ENCODE results near the gene CELSR3. TPM values are rescaled to one million over a fixed set of nuclear protein-coding genes. Genes with fewer than 3 reads are reported as not detected.

CELSR3 gene
- total RNA-seq, 1 donor from 2014 or later, result 16.0 TPM

DNA sequence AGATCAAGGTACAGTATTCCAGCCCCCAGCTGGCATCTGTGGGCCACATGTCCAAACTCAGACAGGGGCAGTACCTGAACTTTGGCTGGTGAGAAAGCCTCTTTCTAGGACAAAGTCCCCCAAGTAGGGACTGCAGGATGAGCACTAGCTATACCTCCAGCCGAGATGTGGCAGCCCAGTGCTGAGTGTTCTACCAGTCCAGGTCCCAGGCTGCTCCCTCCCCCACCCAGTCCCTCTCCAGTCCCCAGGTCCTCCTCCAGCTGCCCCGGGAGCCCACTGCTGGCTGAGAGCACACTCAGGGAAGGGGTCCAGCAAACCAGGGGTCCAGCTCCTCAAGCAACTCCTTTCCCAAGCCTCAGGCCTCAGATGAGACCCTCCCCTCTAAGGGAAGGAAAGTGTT, 28.9 kb downstream of the CELSR3 start:
- peak overlapping the region; percentile 38 for H3K27ac Mint-ChIP-seq
- intact Hi-C loops (cut with micrococcal nuclease), result loop anchor here (2.0 to 10.0 kb wide), 2 partner anchors 23 to 159 kb away; no protein-coding TSS in a partner anchor
- H3K4me1 Mint-ChIP-seq (ENCODE audit: low read depth), result peaks cover 21% of the 10 kb centered on the region
- peaks cover 40% of the 10 kb centered on the region for H3K36me3 Mint-ChIP-seq (ENCODE audit: low read depth)
- H3K4me3 Mint-ChIP-seq (ENCODE audit: low read depth), result peak overlapping the region; percentile 92
- no peaks in the 10 kb centered on the region for H3K9me3 Mint-ChIP-seq
- no peak for DNase-seq (ENCODE audit: low spot score)
- no peaks in the 10 kb centered on the region for H3K27me3 Mint-ChIP-seq (ENCODE audit: low read depth)

DNA sequence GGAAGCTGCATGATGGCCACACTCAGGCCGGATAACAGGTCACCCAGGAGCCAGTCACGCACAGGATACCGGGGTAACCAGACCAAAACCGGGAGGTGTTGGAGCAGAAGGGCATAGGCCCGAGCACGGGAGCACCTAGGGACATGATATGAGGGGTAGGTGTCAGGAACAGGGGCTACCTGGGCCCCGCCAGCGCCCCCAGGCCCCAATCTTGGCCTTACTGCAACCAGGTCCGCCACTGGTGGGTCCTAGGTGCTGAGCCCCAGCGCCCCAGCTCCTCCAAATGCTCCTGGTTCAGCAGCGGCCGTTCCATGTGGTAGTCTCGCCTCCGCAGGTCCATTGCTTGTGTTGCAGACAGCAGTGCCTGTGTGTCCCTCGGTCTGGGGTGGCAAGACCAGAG, 29.4 kb downstream of the CELSR3 start:
- Mint-ChIP-seq H3K4me3 (ENCODE audit: low read depth) (peak overlapping the region; percentile 92), H3K9me3 (no peaks in the 10 kb centered on the region), H3K36me3 (ENCODE audit: low read depth) (peaks cover 44% of the 10 kb centered on the region), H3K4me1 (ENCODE audit: low read depth) (peaks cover 21% of the 10 kb centered on the region), H3K27ac (peak overlapping the region; percentile 38), H3K27me3 (ENCODE audit: low read depth) (no peaks in the 10 kb centered on the region)
- DNase-seq (ENCODE audit: low spot score), result no peak
- intact Hi-C loops (cut with micrococcal nuclease), result loop anchor here (10.0 kb wide), 1 partner anchor 158 kb away; no protein-coding TSS in a partner anchor

DNA sequence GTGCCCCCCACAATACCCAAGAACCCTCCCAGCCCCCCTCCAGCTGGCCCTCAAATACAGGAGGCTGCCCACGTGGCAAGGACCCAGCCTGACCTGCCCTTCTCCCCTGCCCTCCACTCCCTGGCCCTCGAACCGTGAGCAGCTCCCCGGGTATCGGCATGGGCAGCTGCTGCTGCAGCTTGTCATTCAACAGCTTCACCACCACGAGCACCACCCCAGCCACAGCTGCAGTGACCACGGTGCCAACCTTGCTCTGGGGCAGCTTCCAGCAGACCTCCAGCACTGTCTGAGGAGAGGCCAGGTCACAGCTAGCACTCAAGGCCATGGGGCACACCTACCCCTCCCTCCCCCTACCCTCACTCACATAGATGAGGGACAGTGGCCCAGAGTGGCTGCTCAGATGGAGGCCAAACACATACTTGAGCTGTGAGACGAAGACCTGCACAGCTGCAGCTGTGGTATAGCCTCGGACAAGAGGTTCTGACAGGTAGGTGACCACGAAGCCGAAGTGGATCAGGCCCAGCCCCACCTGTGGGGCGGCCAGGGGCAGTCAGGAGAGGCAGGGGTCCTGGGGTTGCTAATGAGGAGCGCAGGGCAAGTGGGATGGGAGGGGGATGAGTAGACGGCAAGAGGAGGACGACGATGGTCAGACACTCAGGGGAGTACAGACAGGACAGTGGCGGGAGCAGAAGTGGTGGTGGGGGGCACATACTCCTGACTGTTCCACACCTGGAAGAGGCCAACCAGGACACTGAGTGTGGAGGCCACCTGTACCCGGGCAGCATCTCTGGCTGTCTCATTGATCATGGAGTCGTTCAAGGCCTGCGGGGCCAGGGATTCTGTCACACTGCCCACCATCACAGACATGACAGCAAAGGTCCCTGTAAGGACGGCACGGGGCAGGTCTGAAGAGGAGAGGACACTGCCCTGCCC, 30.9 kb downstream of the CELSR3 start:
- DNase-seq (ENCODE audit: low spot score), result no peak
- H3K4me3 Mint-ChIP-seq (ENCODE audit: low read depth), result no peak overlapping the region
- H3K27ac Mint-ChIP-seq, result no peak overlapping the region
- H3K4me1 Mint-ChIP-seq (ENCODE audit: low read depth), result peaks cover 17% of the 10 kb centered on the region
- intact Hi-C loops (cut with micrococcal nuclease), result loop anchor here (10.0 kb wide), 1 partner anchor 157 kb away; no protein-coding TSS in a partner anchor
- no peaks in the 10 kb centered on the region for H3K27me3 Mint-ChIP-seq (ENCODE audit: low read depth)
- H3K9me3 Mint-ChIP-seq, result no peaks in the 10 kb centered on the region
- H3K36me3 Mint-ChIP-seq (ENCODE audit: low read depth), result peaks cover 56% of the 10 kb centered on the region

DNA sequence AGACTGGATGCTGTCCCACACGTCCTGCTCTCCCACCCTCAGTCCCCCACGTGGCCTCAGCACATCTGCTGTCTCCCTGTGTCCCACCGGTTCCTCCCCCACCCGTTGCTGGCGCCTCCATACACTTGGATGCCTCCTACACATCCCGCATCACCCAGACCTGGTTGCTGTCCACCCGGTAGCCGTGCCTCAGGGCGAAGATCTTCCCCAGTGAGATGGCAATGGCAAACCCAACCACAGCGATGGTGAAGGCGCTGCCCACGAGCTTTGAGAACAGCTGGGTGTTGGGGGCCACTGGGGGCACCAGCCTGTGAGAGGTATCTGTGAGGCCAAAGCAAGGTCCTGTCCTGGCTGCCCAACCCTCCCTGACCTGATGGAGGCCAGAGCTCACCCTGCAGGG, 31.9 kb downstream of the CELSR3 start:
- Mint-ChIP-seq H3K4me1 (ENCODE audit: low read depth) (peaks cover 11% of the 10 kb centered on the region), H3K36me3 (ENCODE audit: low read depth) (peaks cover 65% of the 10 kb centered on the region), H3K9me3 (no peaks in the 10 kb centered on the region), H3K27me3 (ENCODE audit: low read depth) (no peaks in the 10 kb centered on the region), H3K27ac (no peak overlapping the region), H3K4me3 (ENCODE audit: low read depth) (no peak overlapping the region)
- no peak for DNase-seq (ENCODE audit: low spot score)
- intact Hi-C loops (cut with micrococcal nuclease), result loop anchor here (10.0 kb wide), 1 partner anchor 156 kb away; no protein-coding TSS in a partner anchor

DNA sequence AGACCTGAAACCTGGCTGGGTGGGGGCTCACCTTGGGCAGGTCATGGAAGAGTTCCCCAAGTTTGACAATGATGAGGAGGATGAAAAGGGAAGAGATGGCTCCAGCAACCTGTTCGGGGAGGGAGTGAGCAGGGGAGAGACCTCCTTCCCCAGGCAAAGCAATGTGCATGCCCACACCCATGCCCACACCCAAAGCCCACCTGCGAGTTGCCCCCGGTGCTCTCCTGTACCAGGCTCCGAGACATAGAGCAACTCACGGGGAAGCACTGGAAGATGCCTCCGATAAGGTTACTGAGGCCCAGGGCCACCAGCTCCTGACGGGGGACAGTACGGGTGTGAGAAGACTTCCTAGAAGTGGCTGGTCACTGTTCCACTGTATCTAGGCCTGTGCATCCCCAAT, 32.3 kb downstream of the CELSR3 start:
- Mint-ChIP-seq H3K27ac (no peak overlapping the region), H3K4me3 (ENCODE audit: low read depth) (no peak overlapping the region), H3K36me3 (ENCODE audit: low read depth) (peaks cover 69% of the 10 kb centered on the region), H3K9me3 (no peaks in the 10 kb centered on the region), H3K27me3 (ENCODE audit: low read depth) (no peaks in the 10 kb centered on the region), H3K4me1 (ENCODE audit: low read depth) (peaks cover 11% of the 10 kb centered on the region)
- DNase-seq (ENCODE audit: low spot score), result no peak
- intact Hi-C loops (cut with micrococcal nuclease), result loop anchor here (10.0 kb wide), 1 partner anchor 156 kb away; no protein-coding TSS in a partner anchor

DNA sequence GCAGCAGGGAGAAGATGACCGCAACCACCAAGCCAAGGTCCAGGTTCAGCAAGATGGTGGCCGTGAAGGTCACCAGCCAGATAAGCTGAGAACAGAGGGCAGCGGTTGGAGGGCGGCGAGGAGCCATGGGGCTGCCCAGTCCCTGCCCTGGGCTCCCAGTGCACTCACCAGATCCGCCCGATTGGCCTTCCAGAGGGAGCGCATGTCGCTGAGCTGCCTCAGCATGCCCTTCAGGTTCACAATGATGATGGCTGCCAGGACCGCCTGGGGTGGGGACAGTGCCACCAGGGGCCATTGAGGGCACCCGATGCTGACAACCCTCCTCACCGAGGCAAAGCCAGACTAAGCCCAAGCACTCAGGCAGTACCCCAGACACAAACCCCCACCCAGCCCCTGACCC, 32.8 kb downstream of the CELSR3 start:
- Mint-ChIP-seq H3K36me3 (ENCODE audit: low read depth) (peaks cover 70% of the 10 kb centered on the region), H3K4me1 (ENCODE audit: low read depth) (peaks cover 11% of the 10 kb centered on the region), H3K27me3 (ENCODE audit: low read depth) (no peaks in the 10 kb centered on the region), H3K9me3 (no peaks in the 10 kb centered on the region), H3K27ac (no peak overlapping the region), H3K4me3 (ENCODE audit: low read depth) (no peak overlapping the region)
- intact Hi-C loops (cut with micrococcal nuclease), result loop anchor here (10.0 kb wide), 1 partner anchor 155 kb away; no protein-coding TSS in a partner anchor
- no peak for DNase-seq (ENCODE audit: low spot score)

DNA sequence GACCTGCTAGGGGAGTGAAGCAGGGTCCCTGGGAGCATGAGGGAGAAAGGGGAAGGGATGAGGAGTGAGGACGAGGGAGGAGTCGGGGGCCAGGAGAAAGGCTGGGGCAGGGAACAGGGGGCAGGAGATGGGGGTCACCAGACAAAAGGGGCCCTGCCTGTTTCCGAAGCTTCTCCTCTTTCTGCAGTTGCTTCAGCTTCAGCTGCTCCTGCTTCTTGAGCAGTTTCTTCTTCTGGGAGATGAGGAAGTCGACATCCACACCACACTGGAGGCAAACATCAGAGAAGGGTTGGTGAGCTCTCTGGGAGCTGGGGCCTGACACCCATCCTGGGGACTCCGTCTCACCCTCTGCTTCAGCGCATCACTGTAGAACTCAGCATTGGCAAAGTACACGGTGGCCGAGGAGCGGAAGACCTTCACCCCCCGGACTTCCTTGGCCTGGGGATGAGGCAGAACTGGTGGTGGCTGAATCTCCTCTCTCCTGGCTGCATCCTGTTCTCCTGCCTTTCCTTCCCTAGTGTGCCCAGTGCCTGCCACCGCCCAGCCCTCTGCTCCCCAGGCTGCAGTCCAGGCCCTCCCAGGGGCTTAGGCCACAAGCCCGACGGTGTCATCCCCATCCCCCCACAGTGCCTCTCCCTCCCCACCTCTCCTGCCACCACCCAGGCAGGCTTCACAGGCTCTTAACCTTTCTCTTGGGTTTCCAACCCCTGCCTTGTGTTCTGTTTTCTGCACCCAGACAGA, 34.2 kb downstream of the CELSR3 start:
- Mint-ChIP-seq H3K9me3 (no peaks in the 10 kb centered on the region), H3K27me3 (ENCODE audit: low read depth) (no peaks in the 10 kb centered on the region), H3K4me3 (ENCODE audit: low read depth) (no peak overlapping the region), H3K27ac (no peak overlapping the region), H3K4me1 (ENCODE audit: low read depth) (peaks cover 13% of the 10 kb centered on the region), H3K36me3 (ENCODE audit: low read depth) (peaks cover 75% of the 10 kb centered on the region)
- intact Hi-C loops (cut with micrococcal nuclease), result no loop called here
- DNase-seq (ENCODE audit: low spot score), result no peak

DNA sequence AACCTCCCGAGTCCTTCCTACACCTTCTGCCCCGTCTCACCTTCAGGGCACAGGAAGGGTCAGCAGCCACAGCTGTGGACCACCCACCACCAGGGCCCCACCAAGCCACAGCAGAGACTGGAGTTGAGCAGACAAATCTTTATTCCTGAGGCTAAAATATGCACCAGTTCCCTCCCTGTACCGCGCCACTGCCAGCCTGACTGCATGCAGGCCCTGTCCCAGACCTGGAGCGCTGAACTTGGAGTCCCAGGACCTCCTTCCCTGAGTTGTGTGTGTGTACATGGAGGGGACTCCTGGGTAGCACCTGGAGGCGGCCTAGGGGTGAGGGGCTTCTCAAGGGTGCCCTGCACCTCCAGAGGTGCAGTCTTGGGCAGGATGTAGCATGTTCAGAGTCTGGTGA, 37.1 kb downstream of the CELSR3 start:
- DNase-seq (ENCODE audit: low spot score), result no peak
- H3K27ac Mint-ChIP-seq, result no peak overlapping the region
- peaks cover 10% of the 10 kb centered on the region for H3K4me1 Mint-ChIP-seq (ENCODE audit: low read depth)
- no peaks in the 10 kb centered on the region for H3K9me3 Mint-ChIP-seq
- peaks cover 61% of the 10 kb centered on the region for H3K36me3 Mint-ChIP-seq (ENCODE audit: low read depth)
- intact Hi-C loops (cut with micrococcal nuclease), result no loop called here
- H3K4me3 Mint-ChIP-seq (ENCODE audit: low read depth), result no peak overlapping the region
- H3K27me3 Mint-ChIP-seq (ENCODE audit: low read depth), result no peaks in the 10 kb centered on the region

DNA sequence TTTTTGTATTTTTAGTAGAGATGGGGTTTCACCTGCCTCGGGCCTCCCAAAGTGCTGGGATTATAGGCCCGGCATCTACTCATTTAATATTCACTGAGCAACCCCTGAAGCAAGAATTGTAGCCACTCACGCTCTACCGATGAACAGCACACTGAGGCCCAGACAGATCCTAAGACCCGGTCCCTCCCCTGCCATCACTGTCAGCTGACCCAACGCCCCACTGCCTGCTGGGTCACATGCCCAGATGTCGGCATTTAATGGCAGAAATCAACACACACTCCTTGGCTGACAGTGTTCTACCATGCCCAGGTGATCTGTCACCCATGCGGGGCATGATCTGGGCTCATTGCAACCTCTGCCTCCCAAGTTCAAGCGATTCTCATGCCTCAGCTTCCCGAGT, 37.9 kb downstream of the CELSR3 start:
- DNase-seq (ENCODE audit: low spot score), result no peak
- no peak overlapping the region for H3K4me3 Mint-ChIP-seq (ENCODE audit: low read depth)
- peaks cover 10% of the 10 kb centered on the region for H3K4me1 Mint-ChIP-seq (ENCODE audit: low read depth)
- H3K36me3 Mint-ChIP-seq (ENCODE audit: low read depth), result peaks cover 62% of the 10 kb centered on the region
- no peaks in the 10 kb centered on the region for H3K27me3 Mint-ChIP-seq (ENCODE audit: low read depth)
- H3K27ac Mint-ChIP-seq, result peak overlapping the region; percentile 57
- no peaks in the 10 kb centered on the region for H3K9me3 Mint-ChIP-seq
- intact Hi-C loops (cut with micrococcal nuclease), result no loop called here

DNA sequence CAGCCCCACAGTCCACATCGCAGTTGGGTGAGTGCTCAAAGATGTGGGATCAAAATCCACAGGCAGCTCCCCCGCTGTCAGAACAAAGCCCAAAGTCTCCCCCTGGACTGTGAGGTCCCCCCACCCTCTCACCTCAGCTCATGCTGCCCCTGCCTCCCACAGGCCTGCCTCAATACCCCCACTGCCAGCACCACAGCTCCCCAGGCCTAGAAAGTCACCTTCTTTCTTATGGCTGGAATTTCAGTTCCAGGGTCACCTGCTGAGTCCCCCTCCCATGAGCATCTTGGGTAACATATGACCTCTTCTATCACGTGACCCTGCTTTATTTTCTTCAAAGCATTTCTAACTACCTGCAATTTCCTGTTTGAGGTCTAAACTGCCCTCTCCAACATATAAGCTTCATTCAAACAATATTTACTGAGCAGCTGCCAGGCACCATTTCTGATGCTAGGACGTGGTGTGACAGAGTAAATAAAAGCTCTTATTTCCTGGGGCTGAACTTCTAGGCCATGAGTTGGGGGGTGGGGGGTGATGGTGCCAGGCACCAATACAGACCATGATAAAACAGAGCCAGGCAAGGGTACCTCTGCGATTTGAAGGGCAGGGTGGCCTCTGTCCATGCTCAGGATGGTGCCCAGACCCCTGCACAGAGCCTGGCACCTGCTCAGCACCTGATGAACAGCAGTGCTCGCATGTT, 38.7 kb downstream of the CELSR3 start:
- DNase-seq (ENCODE audit: low spot score), result no peak
- peaks cover 2% of the 10 kb centered on the region for H3K9me3 Mint-ChIP-seq
- H3K4me1 Mint-ChIP-seq (ENCODE audit: low read depth), result peaks cover 10% of the 10 kb centered on the region
- no peak overlapping the region for H3K4me3 Mint-ChIP-seq (ENCODE audit: low read depth)
- no peaks in the 10 kb centered on the region for H3K27me3 Mint-ChIP-seq (ENCODE audit: low read depth)
- H3K27ac Mint-ChIP-seq, result peak overlapping the region; percentile 70
- peaks cover 62% of the 10 kb centered on the region for H3K36me3 Mint-ChIP-seq (ENCODE audit: low read depth)
- intact Hi-C loops (cut with micrococcal nuclease), result no loop called here

DNA sequence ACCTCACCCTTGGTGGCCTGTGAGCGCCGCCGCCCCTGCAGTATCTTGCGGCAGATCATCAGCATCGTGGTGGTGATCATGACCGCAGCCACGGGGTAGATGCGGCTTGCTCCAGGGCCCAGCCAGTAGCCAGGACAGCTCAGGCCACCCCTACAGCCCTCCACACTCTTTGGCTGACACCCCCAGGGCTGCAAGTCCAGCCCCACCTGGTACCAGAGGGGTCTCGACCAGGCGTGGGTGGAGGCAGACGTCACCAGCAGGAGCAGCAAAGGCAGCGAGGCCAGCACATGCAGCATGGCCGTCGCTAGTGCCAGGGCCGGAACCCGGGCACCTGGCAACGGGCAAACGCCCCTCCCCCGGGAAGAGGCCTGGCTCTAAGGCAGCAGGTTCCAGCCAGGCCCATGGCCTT, 41.2 kb downstream of the CELSR3 start, which contains the start of gene TMEM89:
Gene TMEM89 (minus strand): TSS at position 309 of the 409 bp plus-strand sequence. CDS start 13 bp downstream, at position 296.
- H3K27ac Mint-ChIP-seq, result no peak within 1 kb of the TSS
- no peaks in the 10 kb centered on the region for H3K27me3 Mint-ChIP-seq (ENCODE audit: low read depth)
- no peak within 1 kb of the TSS for H3K4me3 Mint-ChIP-seq (ENCODE audit: low read depth)
- peaks cover 10% of the 10 kb centered on the region for H3K4me1 Mint-ChIP-seq (ENCODE audit: low read depth)
- intact Hi-C loops (cut with micrococcal nuclease), result no loop called here
- no peak for DNase-seq (ENCODE audit: low spot score)
- H3K36me3 Mint-ChIP-seq (ENCODE audit: low read depth), result peaks cover 62% of the 10 kb centered on the region
- peaks cover 23% of the 10 kb centered on the region for H3K9me3 Mint-ChIP-seq
